ENCODE measurements around the gene NKD1.

Gene NKD1

GRCh38 chr16:50646345-50646744 lies 98.1 kb downstream of the NKD1 start:
- no peak for DNase-seq (ENCODE audit: low spot score)

DNA sequence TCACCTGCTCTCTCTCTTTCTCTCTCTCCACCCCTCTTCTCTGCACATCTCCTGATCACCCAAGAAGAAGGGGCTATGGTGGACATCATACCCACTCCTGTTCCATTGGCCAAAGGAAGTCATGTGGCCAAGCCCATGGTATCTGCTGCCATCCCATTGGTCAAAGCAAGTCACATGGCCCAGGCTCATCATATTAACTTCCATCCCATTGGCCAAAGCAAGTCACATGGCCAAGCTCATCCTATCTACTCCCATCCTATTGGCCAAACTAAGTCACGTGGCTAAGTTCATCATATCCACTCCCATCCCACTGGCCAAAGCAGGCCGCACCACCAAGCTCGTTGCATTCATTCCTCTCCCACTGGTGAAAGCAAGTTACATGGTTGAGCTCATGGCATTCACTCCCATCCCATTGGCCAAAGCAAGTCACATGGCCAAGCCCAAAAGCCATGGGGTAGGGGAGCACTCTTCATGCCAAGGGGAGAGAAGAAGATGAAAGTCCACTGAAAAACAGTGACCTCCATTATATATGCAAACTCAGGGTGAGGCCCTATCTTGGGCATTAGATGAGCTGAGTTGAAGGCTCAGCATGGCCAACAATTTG lies 103.7 kb downstream of the NKD1 start:
- no peak for DNase-seq (ENCODE audit: low spot score)

GRCh38 chr16:50652836-50653425 lies 104.7 kb downstream of the NKD1 start:
- DNase-seq (ENCODE audit: low spot score): no peak

DNA sequence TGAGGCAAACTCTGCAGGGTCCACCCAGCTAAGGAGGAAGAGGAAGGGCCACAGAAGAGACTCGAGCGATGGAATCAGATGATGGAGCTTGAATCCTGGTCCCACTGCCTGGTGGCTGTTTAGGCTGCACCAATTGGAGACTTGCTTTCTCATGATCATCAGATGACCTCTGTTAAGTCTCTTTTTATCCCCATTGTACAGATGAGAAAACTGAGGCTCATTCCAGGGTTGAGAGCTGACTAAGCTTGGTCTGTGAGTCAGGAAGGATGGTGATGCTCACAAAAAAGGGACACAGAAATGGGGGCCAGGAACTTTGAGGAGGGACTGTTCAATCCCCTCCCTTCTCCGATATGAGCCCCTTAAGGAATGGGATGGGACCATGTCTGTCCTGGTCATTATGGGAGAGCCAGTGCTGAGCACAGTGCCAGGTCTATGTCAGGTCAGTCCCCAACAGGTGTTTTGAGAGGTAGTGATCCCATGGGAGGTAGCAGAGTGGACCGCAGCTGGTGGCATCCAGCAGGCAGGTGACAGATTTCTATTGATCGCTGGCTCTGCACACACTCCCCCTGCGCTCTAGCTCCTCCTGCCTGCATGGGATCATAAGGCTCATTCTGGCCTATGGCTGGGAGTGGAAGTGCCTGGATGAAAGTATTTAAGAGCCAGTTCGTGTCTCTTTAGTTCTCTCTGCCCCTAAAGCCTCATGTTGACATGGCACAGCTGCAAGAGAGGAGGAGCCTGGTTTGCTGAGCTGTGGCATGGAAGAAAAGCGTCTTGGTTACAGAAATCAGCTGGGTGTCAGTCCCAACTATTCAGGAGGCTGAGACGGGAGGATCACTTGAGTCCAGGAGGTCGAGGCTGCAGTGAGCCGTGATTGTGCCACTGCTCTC lies 105.7 kb downstream of the NKD1 start:
- no peak for DNase-seq (ENCODE audit: low spot score)

GRCh38 chr16:50655558-50656055 lies 107.4 kb downstream of the NKD1 start:
- DNase-seq (ENCODE audit: low spot score): no peak

DNA sequence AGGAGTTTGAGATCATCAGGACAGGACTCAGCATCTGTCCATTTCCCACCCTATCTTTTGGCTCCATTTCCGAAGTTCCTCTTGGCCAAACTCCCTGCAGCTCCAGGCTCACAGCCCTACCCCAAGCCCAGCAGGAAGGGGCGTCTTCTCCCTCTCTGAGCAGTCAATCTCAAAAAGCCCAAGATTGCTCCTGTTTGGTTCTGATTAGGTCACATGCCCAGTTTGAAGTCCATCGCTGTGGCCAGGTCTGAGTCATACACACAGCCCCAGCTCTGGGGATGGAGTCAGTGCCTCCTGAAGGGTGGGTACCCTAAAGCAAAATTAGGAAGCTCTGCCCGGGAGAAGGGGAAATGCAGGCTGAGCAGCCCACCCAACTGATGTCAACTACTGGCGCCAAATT lies 109.0 kb downstream of the NKD1 start:
- DNase-seq (ENCODE audit: low spot score): no peak

DNA sequence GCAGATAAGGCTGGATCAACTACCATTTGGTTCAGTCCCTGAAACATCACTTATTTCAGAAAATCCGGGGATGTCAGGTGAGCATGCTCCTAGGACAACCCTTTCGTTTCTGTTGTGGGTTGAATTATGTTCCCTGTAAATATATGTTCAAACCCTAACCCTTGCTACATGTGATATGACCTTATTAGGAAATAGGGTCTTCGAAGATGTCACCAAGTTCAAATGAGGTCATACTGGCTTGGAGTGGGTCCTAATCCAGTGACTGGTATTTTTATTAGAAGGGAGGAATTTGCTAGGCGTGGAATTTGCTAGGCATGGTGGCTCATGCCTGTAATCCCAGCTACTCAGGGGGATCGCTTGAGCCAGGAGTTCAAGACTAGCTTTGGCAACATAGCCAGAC lies 111.6 kb downstream of the NKD1 start:
- no peak for DNase-seq (ENCODE audit: low spot score)

DNA sequence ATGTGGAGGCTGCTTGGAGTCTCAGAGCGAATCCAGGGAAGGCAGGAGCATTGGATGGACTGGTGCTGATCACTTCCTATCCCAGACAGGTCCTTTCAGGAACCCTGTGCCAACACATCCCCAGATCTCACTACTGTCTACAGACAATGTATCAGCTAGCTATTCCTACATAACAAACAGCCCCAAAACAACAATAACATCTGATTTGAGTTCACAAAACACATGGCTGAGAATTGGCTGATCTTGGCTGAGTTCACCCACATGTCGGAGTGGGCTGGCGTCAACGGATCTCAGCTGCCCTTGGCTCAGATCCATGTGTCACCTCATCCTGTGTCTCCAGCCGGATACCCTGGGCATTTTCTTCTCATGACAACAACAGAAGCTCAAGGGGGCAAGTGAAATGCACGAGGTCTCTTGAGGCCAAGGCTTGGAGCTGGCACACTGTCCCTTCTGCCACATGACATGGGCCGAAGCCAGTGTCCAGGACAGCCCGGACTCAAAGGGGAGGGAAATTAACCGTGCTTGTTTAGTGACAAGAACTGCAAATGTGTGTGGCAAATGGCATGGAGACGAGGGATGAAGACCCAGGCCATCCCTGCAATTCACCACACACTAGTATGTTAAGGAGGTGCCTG lies 114.2 kb downstream of the NKD1 start:
- DNase-seq (ENCODE audit: low spot score): no peak

DNA sequence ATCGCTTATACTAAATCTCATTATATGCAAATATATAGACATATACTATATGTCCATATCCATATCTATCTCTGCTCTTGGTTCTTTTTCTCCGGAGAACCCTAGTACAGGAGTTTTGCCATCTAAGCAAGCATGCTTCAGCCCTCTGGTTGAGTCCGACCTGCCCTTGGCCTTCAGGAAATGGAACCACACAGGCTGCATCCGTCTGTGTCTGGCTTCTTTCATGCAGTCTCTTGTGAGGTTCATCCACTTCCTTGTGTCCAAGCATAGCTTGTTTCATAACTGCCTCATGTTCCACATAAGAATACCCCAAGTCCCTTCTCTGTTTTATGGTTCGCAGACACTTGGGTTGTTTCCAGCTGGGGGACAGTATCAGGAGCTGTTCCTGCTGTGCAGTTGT lies 116.1 kb downstream of the NKD1 start:
- DNase-seq (ENCODE audit: low spot score): no peak

DNA sequence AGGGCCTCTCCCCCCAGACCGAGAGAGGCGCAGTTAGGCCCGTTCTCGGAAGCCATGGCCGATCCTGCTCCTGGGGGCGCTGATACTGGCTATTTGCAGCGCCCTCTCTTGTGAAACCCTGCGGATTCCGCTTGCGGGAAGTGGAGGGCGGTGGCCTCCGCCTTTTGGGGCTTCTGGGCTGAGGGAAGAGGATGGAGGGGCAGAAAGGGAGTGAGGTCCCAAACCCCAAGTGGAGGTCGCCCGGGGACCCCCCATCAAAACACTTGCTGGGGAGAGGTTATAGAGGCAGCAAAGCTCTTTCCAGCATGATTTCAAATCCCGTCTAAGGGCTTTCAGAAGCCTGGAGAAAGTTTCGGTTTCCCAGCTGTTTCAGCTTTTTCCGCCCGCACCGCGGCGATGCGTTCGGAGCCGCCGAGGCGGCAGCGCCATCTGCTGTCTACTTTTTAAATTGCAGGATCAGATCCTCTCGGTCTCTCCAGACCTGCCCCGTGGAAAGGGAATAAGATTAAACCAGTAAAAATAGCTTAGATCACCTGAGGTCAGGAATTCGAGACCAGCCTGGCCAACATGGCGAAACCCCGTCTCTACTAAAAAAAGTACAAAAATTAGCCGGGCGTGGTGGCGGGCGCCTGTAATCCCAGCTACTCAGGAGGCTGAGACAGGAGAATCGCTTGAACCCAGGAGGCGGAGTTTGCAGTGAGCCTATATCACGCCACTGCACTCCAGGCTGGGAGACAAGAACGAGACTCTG lies 117.1 kb downstream of the NKD1 start:
- DNase-seq (ENCODE audit: low spot score): peak; percentile 67

DNA sequence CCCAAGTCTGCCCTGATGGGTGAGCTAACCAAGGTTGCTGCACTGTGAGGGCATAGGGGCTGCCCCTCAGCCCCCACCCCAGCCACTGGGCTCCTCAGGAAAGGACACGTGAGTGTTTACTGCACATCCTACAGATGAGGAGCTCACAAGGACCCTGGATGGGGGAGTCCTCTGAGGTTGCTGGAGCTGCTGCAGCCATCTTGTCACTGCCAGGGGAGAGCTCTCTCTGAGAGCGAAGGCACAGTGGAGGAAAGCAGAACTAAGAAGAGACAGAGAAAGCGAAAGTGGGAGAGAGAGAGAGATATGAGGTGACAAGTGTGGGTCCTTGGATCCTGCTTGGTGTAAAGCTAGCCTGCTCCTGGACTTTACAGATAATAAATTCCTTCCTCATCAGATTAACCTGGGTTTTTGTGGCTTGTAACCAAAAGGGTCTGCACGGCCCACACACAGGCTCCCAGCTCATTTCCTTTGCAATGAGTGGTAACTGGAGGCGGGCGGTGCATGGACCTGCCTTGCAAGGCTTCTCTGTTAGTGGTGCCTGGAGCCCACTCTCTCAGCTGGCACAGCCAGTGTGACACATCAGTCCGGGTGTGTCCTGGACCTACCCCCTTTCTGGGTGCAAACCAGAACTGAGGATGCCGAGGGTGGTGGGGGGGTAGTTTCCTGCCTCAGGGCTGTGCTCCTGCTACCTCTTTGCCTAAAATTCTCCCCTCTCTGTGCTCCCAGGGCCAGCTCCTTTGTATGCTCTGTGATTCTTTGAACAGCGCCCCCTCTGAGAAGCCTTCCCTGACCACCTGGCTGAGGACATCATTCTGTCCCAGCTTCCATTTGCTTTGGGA lies 118.7 kb downstream of the NKD1 start:
- no peak for DNase-seq (ENCODE audit: low spot score)

GRCh38 chr16:50667497-50668367 lies 119.5 kb downstream of the NKD1 start:
- no peak for DNase-seq (ENCODE audit: low spot score)

GRCh38 chr16:50668368-50669008 lies 120.3 kb downstream of the NKD1 start:
- no peak for DNase-seq (ENCODE audit: low spot score)

GRCh38 chr16:50669741-50670140 lies 121.5 kb downstream of the NKD1 start:
- DNase-seq (ENCODE audit: low spot score): no peak

- DNase-seq (ENCODE audit: low spot score): no peak
Observed at GRCh38 chr16:50670476-50670875, 122.3 kb downstream of the NKD1 start.

GRCh38 chr16:50671644-50672260 lies 123.6 kb downstream of the NKD1 start:
- DNase-seq (ENCODE audit: low spot score): peak; percentile 27

GRCh38 chr16:50673496-50674275 lies 125.5 kb downstream of the NKD1 start:
- no peak for DNase-seq (ENCODE audit: low spot score)

DNA sequence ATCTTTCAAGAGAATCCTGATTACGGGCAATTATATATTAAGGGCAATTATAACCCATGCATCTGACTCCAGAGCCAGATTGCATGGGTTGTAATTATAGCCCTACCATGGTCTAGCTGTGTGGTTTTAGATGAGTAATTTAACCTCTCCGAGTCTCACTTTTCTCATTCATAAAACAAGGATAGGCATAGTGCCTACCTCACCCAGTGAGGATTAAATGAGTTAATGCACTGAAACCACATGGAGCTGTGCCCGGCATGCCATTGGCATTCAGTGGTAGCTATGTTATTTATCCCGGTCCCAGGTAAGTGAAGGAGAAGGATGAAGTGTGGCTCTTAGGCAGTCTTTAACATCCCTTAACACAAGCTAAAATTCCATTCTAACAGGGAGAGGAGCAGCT lies 126.6 kb downstream of the NKD1 start:
- DNase-seq (ENCODE audit: low spot score): no peak
